ENCODE measurements around the gene STK31.
"Not testable (repeated sequence)": the region's sequence is repeated elsewhere in the genome, so short reads cannot be mapped to it uniquely, and the experiment has no call there.

STK31 gene, protein sequence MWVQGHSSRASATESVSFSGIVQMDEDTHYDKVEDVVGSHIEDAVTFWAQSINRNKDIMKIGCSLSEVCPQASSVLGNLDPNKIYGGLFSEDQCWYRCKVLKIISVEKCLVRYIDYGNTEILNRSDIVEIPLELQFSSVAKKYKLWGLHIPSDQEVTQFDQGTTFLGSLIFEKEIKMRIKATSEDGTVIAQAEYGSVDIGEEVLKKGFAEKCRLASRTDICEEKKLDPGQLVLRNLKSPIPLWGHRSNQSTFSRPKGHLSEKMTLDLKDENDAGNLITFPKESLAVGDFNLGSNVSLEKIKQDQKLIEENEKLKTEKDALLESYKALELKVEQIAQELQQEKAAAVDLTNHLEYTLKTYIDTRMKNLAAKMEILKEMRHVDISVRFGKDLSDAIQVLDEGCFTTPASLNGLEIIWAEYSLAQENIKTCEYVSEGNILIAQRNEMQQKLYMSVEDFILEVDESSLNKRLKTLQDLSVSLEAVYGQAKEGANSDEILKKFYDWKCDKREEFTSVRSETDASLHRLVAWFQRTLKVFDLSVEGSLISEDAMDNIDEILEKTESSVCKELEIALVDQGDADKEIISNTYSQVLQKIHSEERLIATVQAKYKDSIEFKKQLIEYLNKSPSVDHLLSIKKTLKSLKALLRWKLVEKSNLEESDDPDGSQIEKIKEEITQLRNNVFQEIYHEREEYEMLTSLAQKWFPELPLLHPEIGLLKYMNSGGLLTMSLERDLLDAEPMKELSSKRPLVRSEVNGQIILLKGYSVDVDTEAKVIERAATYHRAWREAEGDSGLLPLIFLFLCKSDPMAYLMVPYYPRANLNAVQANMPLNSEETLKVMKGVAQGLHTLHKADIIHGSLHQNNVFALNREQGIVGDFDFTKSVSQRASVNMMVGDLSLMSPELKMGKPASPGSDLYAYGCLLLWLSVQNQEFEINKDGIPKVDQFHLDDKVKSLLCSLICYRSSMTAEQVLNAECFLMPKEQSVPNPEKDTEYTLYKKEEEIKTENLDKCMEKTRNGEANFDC

GRCh38 chr7:23710000-23710399 is at the start of gene STK31:
STK31 (plus strand) TSS chr7:23710219; CDS start chr7:23710286, 67 bp downstream.
- no peak for DNase-seq

DNA sequence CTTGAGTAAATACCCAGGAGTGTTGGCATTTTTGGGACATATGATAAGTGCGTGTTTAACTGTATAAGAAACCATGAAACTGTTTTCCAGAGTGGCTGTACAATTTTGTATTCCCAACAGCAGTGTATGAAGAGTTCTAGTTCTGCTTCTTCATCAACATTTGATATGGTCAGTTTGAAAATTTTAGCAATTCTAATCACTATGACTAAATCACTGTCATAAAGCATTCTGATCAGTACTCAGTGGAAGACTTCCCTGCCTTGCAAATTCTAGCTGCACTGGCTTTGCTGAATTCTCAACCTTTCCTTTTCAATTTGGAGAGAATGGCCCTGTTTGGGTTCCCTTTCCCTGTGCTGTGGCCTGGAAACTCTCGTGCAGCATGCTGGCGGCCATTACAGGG is 48.6 kb upstream of the STK31 start:
- DNase-seq = no peak

- no peak for DNase-seq
Observed at GRCh38 chr7:23662124-23662983, 47.7 kb upstream of the STK31 start.

DNA sequence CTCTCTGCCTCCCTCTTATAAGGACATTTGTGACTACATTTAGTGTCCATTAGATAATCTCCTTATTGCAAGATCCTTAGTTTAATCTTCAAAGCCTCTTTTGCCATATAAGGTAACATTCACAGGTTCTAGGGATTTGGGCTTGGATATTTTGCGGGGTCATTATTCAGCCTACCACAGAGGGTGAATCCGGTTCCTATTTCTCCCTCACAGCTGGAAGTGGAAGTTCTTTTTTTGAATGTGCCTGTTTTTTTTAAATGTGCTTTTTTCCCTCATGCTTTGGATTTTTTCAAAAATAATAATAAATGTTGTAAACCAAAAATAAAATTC is 47.1 kb upstream of the STK31 start:
- no peak for DNase-seq

GRCh38 chr7:23664122-23664521 is 45.9 kb upstream of the STK31 start:
- no peak for DNase-seq

GRCh38 chr7:23672033-23672432 is 38.0 kb upstream of the STK31 start:
- no peak for DNase-seq

GRCh38 chr7:23679898-23680413 is 30.1 kb upstream of the STK31 start, which contains the start of gene FAM221A:
FAM221A (plus strand) TSS chr7:23680199; CDS start chr7:23680219, 20 bp downstream.
- peak; percentile 84 for DNase-seq

DNA sequence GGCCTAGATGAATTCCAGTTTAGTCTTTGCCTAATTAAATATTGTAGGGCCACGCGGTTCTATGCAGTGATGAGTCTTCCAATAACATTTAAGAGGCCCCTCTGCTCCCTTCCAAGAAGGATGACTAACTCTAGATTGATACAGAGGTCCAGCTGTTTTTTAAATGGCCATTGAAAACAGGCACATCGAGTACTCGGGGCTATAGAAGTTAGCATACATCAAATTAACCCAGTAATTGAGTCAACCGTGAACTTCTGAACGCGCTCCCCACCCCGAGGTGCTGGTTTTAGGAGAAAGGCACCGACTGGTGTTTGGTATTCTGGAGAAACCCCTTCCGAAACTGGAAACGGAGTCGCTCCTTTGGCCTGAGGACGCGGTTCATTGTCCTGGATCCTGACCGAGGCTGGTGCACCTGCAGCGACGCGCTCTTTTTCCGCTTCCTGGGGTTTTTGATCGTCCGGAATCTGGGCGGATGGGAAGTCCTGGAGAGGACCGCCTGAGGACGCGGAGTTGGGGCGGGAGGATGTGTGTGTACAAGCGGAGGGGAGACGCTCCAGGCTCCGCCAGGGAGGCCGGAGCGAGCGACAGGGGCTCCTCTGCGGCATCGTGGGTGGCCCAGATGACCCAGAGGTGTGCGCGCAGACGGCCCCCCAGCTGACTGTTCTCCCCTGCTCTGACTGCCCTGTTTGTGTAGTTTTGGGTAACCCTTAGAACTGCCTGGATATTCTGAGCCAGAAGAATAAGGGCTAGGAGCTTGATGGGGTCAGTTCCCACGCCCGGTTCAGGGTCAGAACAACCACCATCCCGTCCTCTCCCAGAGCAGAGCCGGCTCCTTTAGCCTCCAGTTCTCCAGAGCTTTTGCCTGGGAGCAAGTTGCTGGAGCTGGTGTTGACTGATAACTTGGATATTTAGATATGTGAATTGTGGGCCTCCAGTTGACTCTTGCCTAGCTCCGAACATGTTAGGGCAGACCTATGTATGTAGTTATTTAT is 29.3 kb upstream of the STK31 start:
- DNase-seq = peak; percentile 73

DNA sequence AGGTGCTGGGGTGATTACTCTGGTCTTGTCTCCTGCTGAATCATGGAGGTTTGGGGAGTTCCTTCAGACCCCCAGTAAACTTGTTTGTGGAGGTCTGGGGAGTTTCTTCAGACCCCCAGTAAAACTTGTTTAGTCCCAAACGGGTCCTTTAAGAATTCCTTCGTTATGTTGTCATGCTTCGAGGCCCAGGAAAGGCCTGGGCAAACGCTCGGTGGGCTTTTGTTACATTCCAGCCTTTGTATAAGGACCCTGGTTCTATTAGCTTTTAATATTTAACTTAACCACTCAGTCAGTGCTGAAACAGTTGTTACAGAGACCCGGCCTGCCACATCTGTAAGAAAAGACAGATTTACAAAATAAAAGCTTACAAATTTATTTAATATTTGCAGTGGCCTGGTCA is 26.0 kb upstream of the STK31 start:
- not testable (repeated sequence) for DNase-seq

DNA sequence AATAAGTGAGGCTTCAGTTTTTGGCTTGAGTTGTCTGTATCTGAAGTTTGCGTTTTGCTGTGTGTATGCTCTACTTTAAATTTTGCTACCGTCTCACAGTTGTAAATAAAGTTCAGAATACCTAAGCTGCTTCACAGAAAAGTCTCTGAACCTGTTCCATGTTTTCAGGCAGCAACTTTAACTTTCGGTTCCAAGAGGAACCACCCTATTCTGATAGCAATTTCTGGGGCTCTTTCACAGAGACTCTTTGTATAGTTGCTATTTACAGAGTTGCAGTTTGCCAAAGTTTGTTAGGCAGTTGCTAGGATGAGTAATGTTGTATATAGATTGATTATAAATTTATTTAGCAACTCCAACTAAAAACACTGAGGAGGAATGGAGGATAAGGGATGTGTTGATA is 24.3 kb upstream of the STK31 start:
- DNase-seq = no peak

DNA sequence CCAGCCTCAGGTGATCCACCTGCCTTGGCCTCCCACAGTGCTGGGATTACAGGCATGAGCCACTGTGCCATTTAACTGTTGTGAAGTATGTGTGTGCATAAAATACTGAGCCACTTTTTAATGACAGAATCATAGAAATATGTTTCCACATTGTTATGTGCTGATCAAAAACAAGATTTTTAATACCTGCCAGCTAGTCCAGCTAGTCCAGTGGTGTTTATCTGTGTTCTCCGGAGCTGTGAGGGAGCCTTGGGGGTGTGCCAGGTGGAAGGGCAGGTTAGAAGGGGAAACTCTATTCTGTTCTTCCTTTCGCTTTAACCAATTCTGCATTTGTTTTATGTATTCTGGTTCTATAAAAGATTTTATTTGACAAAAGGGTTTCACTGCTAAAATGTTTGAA is 23.0 kb upstream of the STK31 start:
- DNase-seq = no peak

- no peak for DNase-seq
Observed at GRCh38 chr7:23689165-23689564, 20.9 kb upstream of the STK31 start.

- no peak for DNase-seq
Observed at GRCh38 chr7:23691320-23691719, 18.7 kb upstream of the STK31 start.

DNA sequence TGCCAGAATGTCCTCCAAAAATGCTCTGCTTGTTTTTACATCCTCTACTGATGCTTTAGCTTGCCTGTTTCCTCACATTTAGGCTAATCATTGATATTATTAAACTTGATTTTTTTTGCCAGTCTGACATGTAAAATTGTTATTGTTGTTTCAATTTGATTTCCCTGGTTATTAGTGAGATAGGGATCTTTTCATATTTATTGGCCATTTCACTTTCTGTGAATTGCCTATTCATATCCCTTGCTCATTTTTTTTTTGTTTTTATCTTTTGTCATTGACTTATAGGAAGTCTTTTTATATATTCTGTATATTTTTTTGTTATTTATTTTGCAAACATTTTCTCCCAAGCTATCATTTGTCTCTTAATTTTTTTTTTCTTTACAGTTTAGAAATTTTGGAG is 16.8 kb upstream of the STK31 start:
- no peak for DNase-seq

GRCh38 chr7:23696916-23697441 is 13.0 kb upstream of the STK31 start:
- DNase-seq = no peak

DNA sequence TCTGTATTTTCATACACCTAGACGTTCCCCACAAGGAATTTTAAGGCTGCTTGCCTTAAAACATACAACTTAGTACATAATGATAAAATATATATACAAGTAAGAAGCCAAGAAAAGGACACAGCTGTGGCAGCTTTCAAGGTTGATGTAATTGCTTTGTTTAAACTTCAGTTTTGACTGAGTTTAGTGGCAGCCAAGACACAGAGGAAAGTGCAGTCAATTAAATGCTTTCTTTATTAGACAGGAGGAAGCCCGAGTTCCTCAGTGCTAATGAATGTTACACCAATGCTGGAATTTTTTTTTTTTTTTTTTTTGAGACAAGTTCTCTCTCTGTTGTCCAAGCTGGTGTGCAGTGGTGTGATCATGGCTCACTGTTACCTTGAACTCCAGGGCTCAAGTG is 11.2 kb upstream of the STK31 start:
- no peak for DNase-seq

DNA sequence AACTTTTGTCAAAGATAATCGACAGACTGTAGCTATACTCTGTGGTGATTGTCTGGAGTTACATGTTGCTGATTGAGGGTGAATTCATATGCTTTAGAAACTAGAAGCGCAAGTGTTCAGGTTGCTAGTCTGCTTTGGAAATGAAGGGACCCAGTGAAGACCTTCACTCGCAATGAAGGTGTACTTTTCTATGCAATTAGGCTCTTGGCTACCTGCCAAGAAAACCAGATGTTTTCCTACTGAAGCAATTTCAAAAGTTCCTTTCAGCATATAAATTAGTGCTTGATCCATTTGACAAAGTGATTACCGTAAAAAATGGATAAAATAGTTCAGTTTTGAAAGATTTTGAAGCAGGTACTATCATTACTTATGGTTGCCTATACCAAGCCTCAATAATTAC is 10.0 kb upstream of the STK31 start:
- DNase-seq = no peak

DNA sequence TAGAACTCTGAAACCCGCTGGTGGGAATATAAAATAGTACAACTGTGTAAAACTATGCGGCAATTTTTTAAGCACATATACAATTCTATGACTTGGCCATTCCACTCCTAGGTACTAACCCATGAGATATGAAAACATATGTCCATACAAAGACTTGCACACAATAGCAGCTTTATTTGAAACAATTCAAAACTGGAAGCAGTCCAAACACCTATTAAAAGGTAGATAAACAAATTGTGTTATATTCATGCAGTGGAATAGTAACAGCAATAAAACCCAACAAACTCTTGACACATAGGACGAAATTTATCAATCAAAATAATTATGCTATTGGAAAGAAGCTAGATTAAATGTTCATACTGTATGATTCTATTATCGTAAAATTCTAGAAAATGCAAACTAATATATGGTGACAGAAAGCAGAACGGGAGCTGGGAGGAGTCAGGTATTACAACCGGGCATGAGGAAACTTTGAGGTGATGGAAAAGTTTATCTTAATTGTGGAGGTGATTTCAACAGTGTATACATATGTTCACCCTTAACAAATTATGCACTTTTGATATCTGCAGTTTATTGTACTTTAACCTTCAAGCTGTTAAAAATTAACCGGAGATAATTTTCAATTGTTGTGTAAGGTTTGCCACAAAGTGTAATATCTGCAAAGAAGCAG is 803 bp upstream of the STK31 start:
- no peak for DNase-seq

DNA sequence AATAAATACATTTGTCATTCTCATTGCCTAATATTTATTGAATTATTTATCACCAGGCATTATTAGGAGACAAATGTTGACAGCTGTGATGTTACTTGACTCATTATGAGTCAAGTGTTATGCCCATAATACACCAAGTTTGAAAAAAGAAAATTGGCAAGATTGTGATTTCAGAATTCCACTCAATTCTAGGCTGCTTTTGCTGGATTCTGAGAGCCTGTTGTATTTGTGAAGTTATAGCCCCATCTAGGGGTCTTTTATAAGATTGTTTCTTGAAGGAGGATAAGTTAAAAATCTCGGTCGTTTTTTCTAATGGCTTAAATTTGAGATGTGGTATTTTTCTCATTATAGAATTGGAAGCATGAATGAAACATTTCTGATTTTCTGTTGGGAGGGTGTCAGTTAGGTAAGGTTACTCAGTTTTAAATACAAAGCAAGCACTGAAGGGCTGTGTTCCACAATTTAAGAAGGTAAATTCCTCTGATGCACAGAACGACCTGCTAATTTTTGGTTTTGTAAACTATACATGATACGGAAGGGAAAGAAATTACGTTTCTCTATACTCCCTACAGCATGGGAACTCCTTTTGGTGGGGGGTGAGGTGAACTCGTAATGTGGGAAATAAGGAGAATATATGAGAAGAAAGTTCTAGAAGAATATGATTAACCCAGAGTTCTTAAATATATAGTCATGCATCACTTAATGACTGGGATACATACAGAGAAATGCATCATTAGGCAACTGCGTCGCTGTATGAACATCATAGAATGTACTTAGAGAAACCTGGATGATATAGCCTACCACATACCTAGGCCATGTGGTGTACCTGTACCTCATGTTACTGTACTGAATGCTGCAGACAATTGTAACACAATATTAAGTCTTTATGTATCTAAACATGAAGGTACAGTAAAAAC is 2.6 kb downstream of the STK31 start:
- DNase-seq = peak; percentile 42

All from NCI-H1092 (cell line).